K562 (cell line): ENCODE data around the gene CALY. TPM values are rescaled to one million over a fixed set of nuclear protein-coding genes. Genes with fewer than 3 reads are reported as not detected.

Experiments
- CCAR2 ChIP-seq: fragments of 200-400 bp; formaldehyde crosslinking; IDR thresholded peaks from 2 replicates; pipeline ENCODE4 v1.6.1; 2017; ENCODE audit warnings: mild to moderate bottlenecking, low read depth, low read length
- EGR1 ChIP-seq: fragments of 450-650 bp; conservative IDR thresholded peaks from 2 replicates; pipeline ENCODE4 v1.6.1; 2017; ENCODE audit warnings: mild to moderate bottlenecking
- HDAC1 ChIP-seq, 2 experiments: fragments of 450-650 bp; IDR thresholded peaks; 2 replicates each; pipeline ENCODE4 v1.6.1; 2016 to 2017; ENCODE audit warnings: inconsistent platforms in 1 of 2, mild to moderate bottlenecking in 1 of 2, moderate library complexity in 1 of 2
- NCOR1 ChIP-seq: fragments of 450-650 bp; IDR thresholded peaks from 2 replicates; pipeline ENCODE4 v1.6.1; 2016; ENCODE audit warnings: mild to moderate bottlenecking, moderate library complexity
- NFXL1 ChIP-seq: fragments of 450-650 bp; formaldehyde crosslinking; IDR thresholded peaks from 2 replicates; pipeline ENCODE4 v1.4.0; 2021; ENCODE audit warnings: mild to moderate bottlenecking
- NKRF ChIP-seq: fragments of 450-650 bp; IDR thresholded peaks from 2 replicates; pipeline ENCODE4 v1.6.1; 2016; ENCODE audit warnings: borderline replicate concordance
- RBFOX2 ChIP-seq: fragments of 200-400 bp; formaldehyde crosslinking; IDR thresholded peaks from 2 replicates; pipeline ENCODE4 v1.6.1; 2017; ENCODE audit warnings: low read depth, mild to moderate bottlenecking, low read length, moderate library complexity
- SMARCE1 ChIP-seq: fragments of 450-650 bp; IDR thresholded peaks from 2 replicates; pipeline ENCODE4 v1.7.1; 2016; ENCODE audit warnings: mild to moderate bottlenecking
- U2AF1 ChIP-seq: fragments of 200-400 bp; formaldehyde crosslinking; optimal IDR thresholded peaks from 2 replicates; pipeline ENCODE3; 2017; ENCODE audit warnings: mild to moderate bottlenecking, low read depth, low read length, moderate library complexity
- ZBTB7A ChIP-seq: IDR thresholded peaks from 2 replicates; pipeline ENCODE4 v1.6.1; 2011; ENCODE audit warnings: low read depth, mild to moderate bottlenecking, low read length, moderate library complexity, borderline replicate concordance; ENCODE audit not compliant: control insufficient read depth
- polyA plus RNA-seq, 8 experiments: library from polyadenylated mRNA; depleted of rRNA in 4 of 8; stranded (reverse) in 5 of 8; unstranded in 3 of 8; fragments of >200 nt; fragmentation: Nextera tagmentation in 2 of 8; fragmentation: Illumina TruSeq in 1 of 8; extraction: Ambion mirVana in 2 of 8; extraction: Trizol in 1 of 8; gene quantifications; 2 replicates each; pipeline versions ENCODE4 v1.2.1 to v1.2.3, GENCODE V29; 2011 to 2014; ENCODE audit warnings: inconsistent platforms in 1 of 8, missing spikeins in 1 of 8
- total RNA-seq, 7 experiments: library from RNA; depleted of rRNA in 6 of 7; stranded (reverse); fragments of >200 nt in 6 of 7; fragmentation: Illumina TruSeq in 2 of 7; extraction: Trizol in 2 of 7; gene quantifications; 2 replicates each; pipeline versions ENCODE4 v1.2.1 to v1.2.3, GENCODE V29; 2011 to 2021; ENCODE audit warnings: low replicate concordance in 1 of 7
- TF ChIP-seq, protein P1 (sequence below): fragments of 450-650 bp; formaldehyde crosslinking; IDR thresholded peaks from 2 replicates; pipeline ENCODE4 v1.4.0; 2020; ENCODE audit warnings: mild to moderate bottlenecking, moderate library complexity
- TF ChIP-seq, protein P2 (sequence below): fragments of 450-650 bp; formaldehyde crosslinking; IDR thresholded peaks from 2 replicates; pipeline ENCODE4 v1.4.0; 2020; ENCODE audit warnings: mild to moderate bottlenecking, mixed read lengths
- TF ChIP-seq, protein P3 (sequence below): sonication (generic); formaldehyde crosslinking; IDR thresholded peaks from 2 replicates; pipeline ENCODE4 v1.8.1; 2023; ENCODE audit warnings: mild to moderate bottlenecking, missing genetic modification reagents

The CALY gene
- total and polyA plus RNA-seq, 9 of the 15 experiments (the other 6 are each of a cell fraction or from before 2014, with no cell fraction given) = not detected

- TF ChIP-seq NKRF (no peak), CCAR2 (no peak), SMARCE1 (no peak), ZBTB7A (peak; percentile 35; the same call in 1 of the 2 replicates), HDAC1 (IDR thresholded peaks at IDR 0.05) (no peak), EGR1 (no peak), NFXL1 (CRISPR knock-in tag) (no peak), NCOR1 (no peak), RBFOX2 (peak; percentile 34; the same call in 1 of the 2 replicates), U2AF1 (no peak)
- TF ChIP-seq, protein P1, sequence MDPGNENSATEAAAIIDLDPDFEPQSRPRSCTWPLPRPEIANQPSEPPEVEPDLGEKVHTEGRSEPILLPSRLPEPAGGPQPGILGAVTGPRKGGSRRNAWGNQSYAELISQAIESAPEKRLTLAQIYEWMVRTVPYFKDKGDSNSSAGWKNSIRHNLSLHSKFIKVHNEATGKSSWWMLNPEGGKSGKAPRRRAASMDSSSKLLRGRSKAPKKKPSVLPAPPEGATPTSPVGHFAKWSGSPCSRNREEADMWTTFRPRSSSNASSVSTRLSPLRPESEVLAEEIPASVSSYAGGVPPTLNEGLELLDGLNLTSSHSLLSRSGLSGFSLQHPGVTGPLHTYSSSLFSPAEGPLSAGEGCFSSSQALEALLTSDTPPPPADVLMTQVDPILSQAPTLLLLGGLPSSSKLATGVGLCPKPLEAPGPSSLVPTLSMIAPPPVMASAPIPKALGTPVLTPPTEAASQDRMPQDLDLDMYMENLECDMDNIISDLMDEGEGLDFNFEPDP (CRISPR knock-in tag) = no peak
- TF ChIP-seq, protein P2, sequence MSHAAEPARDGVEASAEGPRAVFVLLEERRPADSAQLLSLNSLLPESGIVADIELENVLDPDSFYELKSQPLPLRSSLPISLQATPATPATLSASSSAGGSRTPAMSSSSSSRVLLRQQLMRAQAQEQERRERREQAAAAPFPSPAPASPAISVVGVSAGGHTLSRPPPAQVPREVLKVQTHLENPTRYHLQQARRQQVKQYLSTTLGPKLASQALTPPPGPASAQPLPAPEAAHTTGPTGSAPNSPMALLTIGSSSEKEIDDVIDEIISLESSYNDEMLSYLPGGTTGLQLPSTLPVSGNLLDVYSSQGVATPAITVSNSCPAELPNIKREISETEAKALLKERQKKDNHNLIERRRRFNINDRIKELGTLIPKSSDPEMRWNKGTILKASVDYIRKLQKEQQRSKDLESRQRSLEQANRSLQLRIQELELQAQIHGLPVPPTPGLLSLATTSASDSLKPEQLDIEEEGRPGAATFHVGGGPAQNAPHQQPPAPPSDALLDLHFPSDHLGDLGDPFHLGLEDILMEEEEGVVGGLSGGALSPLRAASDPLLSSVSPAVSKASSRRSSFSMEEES (CRISPR knock-in tag) = no peak
- TF ChIP-seq, protein P3, sequence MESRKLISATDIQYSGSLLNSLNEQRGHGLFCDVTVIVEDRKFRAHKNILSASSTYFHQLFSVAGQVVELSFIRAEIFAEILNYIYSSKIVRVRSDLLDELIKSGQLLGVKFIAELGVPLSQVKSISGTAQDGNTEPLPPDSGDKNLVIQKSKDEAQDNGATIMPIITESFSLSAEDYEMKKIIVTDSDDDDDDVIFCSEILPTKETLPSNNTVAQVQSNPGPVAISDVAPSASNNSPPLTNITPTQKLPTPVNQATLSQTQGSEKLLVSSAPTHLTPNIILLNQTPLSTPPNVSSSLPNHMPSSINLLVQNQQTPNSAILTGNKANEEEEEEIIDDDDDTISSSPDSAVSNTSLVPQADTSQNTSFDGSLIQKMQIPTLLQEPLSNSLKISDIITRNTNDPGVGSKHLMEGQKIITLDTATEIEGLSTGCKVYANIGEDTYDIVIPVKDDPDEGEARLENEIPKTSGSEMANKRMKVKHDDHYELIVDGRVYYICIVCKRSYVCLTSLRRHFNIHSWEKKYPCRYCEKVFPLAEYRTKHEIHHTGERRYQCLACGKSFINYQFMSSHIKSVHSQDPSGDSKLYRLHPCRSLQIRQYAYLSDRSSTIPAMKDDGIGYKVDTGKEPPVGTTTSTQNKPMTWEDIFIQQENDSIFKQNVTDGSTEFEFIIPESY (CRISPR knock-in tag) = peak; percentile 61; the same call in 1 of the 2 replicates
Measured at GRCh38 chr10:133276435-133277201, 60.1 kb downstream of the CALY start, which contains the start of gene ADAM8 (continued).
